PC-9 (cell line): ENCODE results near the gene IRF8. TPM values are rescaled to one million over a fixed set of nuclear protein-coding genes. Genes with fewer than 3 reads are reported as not detected.

ENCODE experiments used
- BruUV-seq: library from RNA; stranded (reverse); fragments of 400-500 nt; replicated peaks from 2 replicates; lab custom pipeline; 2021; lab: Mats Ljungman, UMichigan
- CTCF ChIA-PET: fragments of 300-600 bp; sonication (Branson Sonifier 250); formaldehyde crosslinking; loops from one replicate; lab custom pipeline; 2022; ENCODE audit warnings: antibody characterized with exemption; lab: Charles Lee
- POLR2A ChIA-PET: fragments of 300-600 bp; sonication (Branson Sonifier 250); formaldehyde crosslinking; loops from one replicate; lab custom pipeline; 2022; ENCODE audit warnings: antibody characterized with exemption; ENCODE audit not compliant: unreplicated experiment; lab: Charles Lee
- DNase-seq, 2 experiments: peaks; one replicate each; pipeline versions ENCODE4 v3.0.0 to v3.0.0-alpha.2; 2015 to 2022; ENCODE audit warnings: mixed read lengths in 1 of 2
- H2AFZ ChIP-seq: fragments of 200-600 bp; sonication (generic); 2 replicates; pipeline ENCODE4 v1.8.1; 2017; ENCODE audit warnings: antibody characterized with exemption
- H3F3A ChIP-seq: fragments of 200-600 bp; sonication (generic); 2 replicates; pipeline ENCODE4 v1.8.1; 2017; ENCODE audit warnings: antibody characterized with exemption, mild to moderate bottlenecking, low read depth; ENCODE audit not compliant: insufficient read depth
- H3K27ac ChIP-seq: fragments of 200-600 bp; sonication (generic); 2 replicates; pipeline ENCODE4 v1.6.1; 2016; ENCODE audit warnings: mixed run types
- H3K27me3 ChIP-seq: fragments of 200-600 bp; sonication (generic); 2 replicates; pipeline ENCODE4 v1.6.1; 2016; ENCODE audit warnings: low read depth, mixed run types; ENCODE audit not compliant: insufficient read depth
- H3K36me3 ChIP-seq: fragments of 200-600 bp; sonication (generic); 2 replicates; pipeline ENCODE4 v1.6.1; 2016; ENCODE audit warnings: low read depth, mixed run types
- H3K4me1 ChIP-seq: fragments of 200-600 bp; sonication (generic); replicated peaks from 2 replicates; pipeline ENCODE4 v1.6.1; 2016; ENCODE audit warnings: mixed run types; ENCODE audit not compliant: insufficient read depth
- H3K4me2 ChIP-seq: fragments of 200-600 bp; sonication (generic); 2 replicates; pipeline ENCODE4 v1.6.1; 2017; ENCODE audit warnings: mixed run types
- H3K4me3 ChIP-seq: fragments of 200-600 bp; sonication (generic); 2 replicates; pipeline ENCODE4 v1.6.1; 2016; ENCODE audit warnings: mixed run types
- H3K79me2 ChIP-seq: fragments of 200-600 bp; sonication (generic); 2 replicates; pipeline ENCODE4 v1.6.1; 2017; ENCODE audit warnings: low read depth, mixed run types
- H3K9me2 ChIP-seq: fragments of 200-600 bp; sonication (generic); 2 replicates; pipeline ENCODE4 v1.8.1; 2017; ENCODE audit warnings: mild to moderate bottlenecking; ENCODE audit not compliant: insufficient read depth
- H3K9me3 ChIP-seq: fragments of 200-600 bp; sonication (generic); 2 replicates; pipeline ENCODE4 v1.8.1; 2016; ENCODE audit warnings: low read depth; ENCODE audit not compliant: insufficient read depth
- H4K20me1 ChIP-seq: fragments of 200-600 bp; sonication (generic); 2 replicates; pipeline ENCODE4 v1.8.1; 2017; ENCODE audit not compliant: insufficient read depth
- CTCF ChIP-seq: fragments of 200-600 bp; sonication (generic); conservative IDR thresholded peaks from 2 replicates; pipeline ENCODE4 v1.6.1; 2017; ENCODE audit warnings: mixed run types, antibody characterized with exemption, mild to moderate bottlenecking, moderate library complexity
- EZH2 ChIP-seq: fragments of 200-600 bp; sonication (generic); IDR thresholded peaks from 2 replicates; pipeline ENCODE4 v1.8.0; 2017; ENCODE audit warnings: antibody characterized with exemption, low read depth
- intact Hi-C: fragments of 100-400 bp; cut with micrococcal nuclease; formaldehyde crosslinking; loops from one replicate; pipeline ENCODE4 v1.10.0; 2022; ENCODE audit not compliant: unreplicated experiment
- total RNA-seq: library from RNA; stranded (reverse); gene quantifications from 2 replicates; pipeline ENCODE4 v1.2.3, GENCODE V29; 2021

The IRF8 gene
- total RNA-seq, 1 experiment from 2014 or later = not detected

- H3K27me3 ChIP-seq = peaks cover 97% of the 10 kb centered on the region
- no peaks in the 10 kb centered on the region for H3K9me2 ChIP-seq
- no peak overlapping the region for H3K4me3 ChIP-seq
- H3K9me3 ChIP-seq = no peaks in the 10 kb centered on the region
- DNase-seq = no peak
- TF ChIP-seq CTCF (no peak), EZH2 (no peak)
- no peaks in the 10 kb centered on the region for H3K36me3 ChIP-seq
- no peak overlapping the region for H2AFZ ChIP-seq
- no peaks in the 10 kb centered on the region for H3K79me2 ChIP-seq
- H4K20me1 ChIP-seq = no peaks in the 10 kb centered on the region
- no peaks in the 10 kb centered on the region for H3K4me1 ChIP-seq
- intact Hi-C loops = no loop called here
- H3F3A ChIP-seq = no peaks in the 10 kb centered on the region
- no peak overlapping the region for H3K27ac ChIP-seq
- H3K4me2 ChIP-seq = no peak overlapping the region
- BruUV-seq = no TSS peak
- CTCF ChIA-PET = no interaction called here
- POLR2A ChIA-PET = no interaction called here
These were observed 27.4 kb downstream of the IRF8 start for GRCh38 chr16:85926370-85926769.

DNA sequence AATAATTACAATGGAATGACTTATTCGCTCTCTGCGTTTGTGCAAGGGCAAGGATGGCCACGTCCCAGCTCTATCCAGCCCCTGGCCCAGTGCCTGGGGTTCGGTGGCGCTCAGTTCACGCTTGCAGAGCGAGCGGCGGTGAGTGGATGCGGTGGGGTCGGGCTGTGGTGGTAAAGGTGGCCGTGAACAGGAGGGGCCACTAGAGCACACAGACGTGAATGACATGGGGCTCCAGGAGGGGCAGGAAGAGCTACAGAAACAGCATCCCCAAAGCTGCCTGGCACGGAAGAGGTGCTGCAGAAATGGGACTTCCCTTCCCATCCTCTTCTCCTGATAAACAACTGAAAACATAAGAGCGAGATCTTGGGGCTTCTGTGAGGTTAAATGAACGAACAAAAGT, 28.4 kb downstream of the IRF8 start:
- BruUV-seq = no TSS peak
- H3K9me3 ChIP-seq = no peaks in the 10 kb centered on the region
- DNase-seq = no peak
- no peaks in the 10 kb centered on the region for H4K20me1 ChIP-seq
- peaks cover 97% of the 10 kb centered on the region for H3K27me3 ChIP-seq
- ChIA-PET CTCF (no interaction called here), POLR2A (no interaction called here)
- H3K79me2 ChIP-seq = no peaks in the 10 kb centered on the region
- H3K27ac ChIP-seq = no peak overlapping the region
- H3K9me2 ChIP-seq = no peaks in the 10 kb centered on the region
- H3K4me2 ChIP-seq = no peak overlapping the region
- no peak overlapping the region for H3K4me3 ChIP-seq
- no peaks in the 10 kb centered on the region for H3K36me3 ChIP-seq
- TF ChIP-seq CTCF = no peak
- no peak for TF ChIP-seq EZH2
- H2AFZ ChIP-seq = no peak overlapping the region
- H3F3A ChIP-seq = no peaks in the 10 kb centered on the region
- intact Hi-C loops = no loop called here
- H3K4me1 ChIP-seq = no peaks in the 10 kb centered on the region

DNA sequence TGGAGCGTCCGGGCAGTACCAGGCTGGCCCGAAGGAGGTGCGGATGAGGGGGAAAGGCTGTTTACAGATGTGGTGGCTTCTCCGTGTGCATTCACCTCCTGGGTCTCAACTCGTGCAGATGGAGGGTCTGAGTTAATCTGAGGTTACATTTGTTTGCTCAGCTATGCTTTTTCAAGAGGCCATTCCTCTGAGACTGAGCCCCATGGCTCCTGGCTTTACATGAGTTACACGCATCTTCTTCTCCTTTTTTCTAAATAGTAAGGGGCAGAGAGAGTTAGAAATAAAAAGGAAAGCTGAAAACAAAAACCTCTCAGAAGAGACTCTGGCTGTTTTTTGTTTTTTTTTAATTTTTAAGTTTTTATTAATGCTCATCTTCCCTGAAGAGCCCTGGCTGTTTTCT, 29.0 kb downstream of the IRF8 start:
- intact Hi-C loops = no loop called here

More for the DNA sequence above, 29.0 kb downstream of the IRF8 start:
- no peaks in the 10 kb centered on the region for H3K9me3 ChIP-seq
- H3K79me2 ChIP-seq = no peaks in the 10 kb centered on the region
- H3K4me3 ChIP-seq = no peak overlapping the region
- no peaks in the 10 kb centered on the region for H3K9me2 ChIP-seq
- H4K20me1 ChIP-seq = no peaks in the 10 kb centered on the region
- H3K36me3 ChIP-seq = no peaks in the 10 kb centered on the region
- CTCF ChIA-PET = no interaction called here
- TF ChIP-seq EZH2 = no peak
- TF ChIP-seq CTCF = no peak
- H3K4me2 ChIP-seq = no peak overlapping the region
- H3K4me1 ChIP-seq = no peaks in the 10 kb centered on the region
- POLR2A ChIA-PET = no interaction called here
- H3F3A ChIP-seq = no peaks in the 10 kb centered on the region
- H3K27ac ChIP-seq = no peak overlapping the region
- BruUV-seq = no TSS peak
- DNase-seq = no peak
- H3K27me3 ChIP-seq = peaks cover 97% of the 10 kb centered on the region
- H2AFZ ChIP-seq = no peak overlapping the region
